Ecto neural progenitor cell (in vitro differentiated cells): Measurements from ENCODE around the gene ZNF624.

ENCODE experiments used
- DNase-seq: peaks from one replicate; pipeline ENCODE4 v3.0.0-alpha.2; 2018; ENCODE audit warnings: low spot score

Gene ZNF624

GRCh38 chr17:16593356-16594102 is 60.1 kb downstream of the ZNF624 start:
- no peak for DNase-seq

- DNase-seq = peak; percentile 98
Measured at GRCh38 chr17:16589097-16589969, 64.3 kb downstream of the ZNF624 start.

GRCh38 chr17:16585796-16586195 is 67.9 kb downstream of the ZNF624 start:
- DNase-seq = no peak

GRCh38 chr17:16584273-16584995 is 69.2 kb downstream of the ZNF624 start:
- DNase-seq = peak; percentile 96

GRCh38 chr17:16583781-16584180 is 69.9 kb downstream of the ZNF624 start:
- DNase-seq = no peak

- DNase-seq = no peak
Measured at GRCh38 chr17:16573466-16573865, 80.2 kb downstream of the ZNF624 start.
